HG03571 (cell line): Measurements from ENCODE around the gene LAMA4.

Experiments
- ATAC-seq: cut with Tn5 transposase; IDR thresholded peaks from one replicate; pipeline ENCODE4 v1.9.1; 2021; ENCODE audit not compliant: unreplicated experiment

Gene LAMA4

DNA sequence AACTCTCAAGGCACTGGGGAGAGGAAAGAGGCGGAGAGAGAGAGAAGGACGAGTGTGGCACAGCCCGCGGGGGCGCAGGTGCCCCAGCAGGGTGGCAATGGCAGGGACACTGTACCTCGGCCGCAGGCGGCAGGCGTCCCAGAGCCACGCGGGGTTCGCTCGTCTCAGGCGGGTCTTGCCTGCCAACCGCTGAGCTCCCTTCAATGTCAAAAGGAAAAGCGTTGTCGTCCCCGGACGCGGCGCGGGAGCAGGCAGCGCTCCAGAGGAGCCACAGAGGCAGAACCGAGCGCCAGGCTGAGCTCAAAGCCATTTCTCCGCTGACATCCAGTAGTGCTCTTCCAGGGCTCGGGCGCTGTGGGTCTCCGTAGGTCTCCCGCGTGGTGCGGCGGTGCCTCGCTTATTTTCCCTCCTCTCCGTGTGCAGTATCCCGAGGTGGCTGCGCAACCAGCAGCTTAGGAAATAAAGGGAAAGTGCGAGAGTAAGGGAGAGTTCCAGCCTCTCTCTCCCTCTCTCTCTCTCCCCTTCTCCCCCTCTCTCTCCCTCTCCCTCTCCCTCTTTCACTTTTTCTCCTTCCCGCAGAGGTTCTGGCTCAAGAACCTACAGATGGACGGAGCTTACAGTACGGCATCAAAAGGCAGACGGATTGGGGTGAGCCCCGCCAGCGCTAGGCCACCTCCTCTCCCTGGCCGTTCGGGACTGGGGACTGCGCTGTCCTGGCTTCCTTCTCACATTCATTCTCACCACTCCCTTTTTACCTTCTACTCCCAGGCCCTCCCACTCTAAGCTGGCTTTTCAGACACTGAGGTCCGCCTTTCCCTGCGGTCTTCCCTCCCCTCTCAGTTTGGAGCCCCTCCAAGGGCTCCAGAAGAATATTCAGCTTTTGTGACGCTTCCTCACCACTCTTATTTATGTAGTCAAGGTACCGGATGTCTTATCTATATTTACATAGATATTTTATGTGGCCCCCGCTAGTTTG, at the start of gene LAMA4:
Gene LAMA4 (minus strand): TSS at position 727 of the 976 bp plus-strand sequence. CDS start 417 bp downstream, at position 310.
- ATAC-seq: no peak

GRCh38 chr6:112302142-112302705, 47.9 kb upstream of the LAMA4 start:
- ATAC-seq: no peak

GRCh38 chr6:112300896-112301295, 46.5 kb upstream of the LAMA4 start:
- no peak for ATAC-seq

DNA sequence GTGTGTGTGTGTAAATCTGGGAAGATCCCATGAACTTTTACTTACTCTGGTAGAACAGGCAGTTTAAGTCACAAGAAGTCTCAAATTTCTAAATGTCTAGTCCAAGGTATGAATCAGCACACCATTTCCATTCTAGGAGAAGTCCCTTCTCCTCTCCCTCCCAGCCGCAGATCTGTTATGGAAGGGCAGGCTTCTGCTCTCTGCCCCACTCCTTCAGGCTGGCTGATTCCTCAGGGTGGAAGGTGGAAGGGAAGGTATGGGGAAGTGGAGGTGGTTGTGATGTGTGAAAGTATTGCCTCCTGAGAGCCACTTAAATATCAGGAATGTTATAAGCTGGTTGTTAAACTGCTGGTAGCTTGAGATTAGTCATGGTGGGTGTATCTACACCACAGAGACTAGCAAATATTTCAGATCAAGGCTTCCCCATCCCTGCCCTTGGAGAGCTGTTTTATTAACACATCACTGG, 44.5 kb upstream of the LAMA4 start:
- ATAC-seq: no peak

- no peak for ATAC-seq
Measured at GRCh38 chr6:112298021-112298745, 43.8 kb upstream of the LAMA4 start.

DNA sequence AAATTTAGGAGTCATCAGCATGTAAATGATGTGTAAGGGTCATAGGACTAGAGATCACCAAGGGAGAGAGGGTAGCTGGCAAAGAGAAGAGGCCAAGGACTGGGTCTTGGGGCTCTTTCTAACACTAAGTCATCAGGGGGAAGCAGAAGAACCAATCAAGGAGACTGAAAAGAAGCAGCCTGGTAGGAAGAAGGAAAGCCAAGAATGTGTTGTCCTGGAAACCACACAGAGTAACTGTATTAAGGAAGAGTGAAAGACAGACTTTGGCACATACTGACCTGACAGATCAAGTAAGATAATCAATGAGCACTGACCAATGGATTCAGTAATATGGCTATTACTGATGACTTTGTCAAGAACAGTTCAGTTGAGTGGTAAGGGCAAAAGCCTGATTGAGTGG, 42.3 kb upstream of the LAMA4 start:
- no peak for ATAC-seq

- ATAC-seq: no peak
Measured at GRCh38 chr6:112296122-112296521, 41.8 kb upstream of the LAMA4 start.

DNA sequence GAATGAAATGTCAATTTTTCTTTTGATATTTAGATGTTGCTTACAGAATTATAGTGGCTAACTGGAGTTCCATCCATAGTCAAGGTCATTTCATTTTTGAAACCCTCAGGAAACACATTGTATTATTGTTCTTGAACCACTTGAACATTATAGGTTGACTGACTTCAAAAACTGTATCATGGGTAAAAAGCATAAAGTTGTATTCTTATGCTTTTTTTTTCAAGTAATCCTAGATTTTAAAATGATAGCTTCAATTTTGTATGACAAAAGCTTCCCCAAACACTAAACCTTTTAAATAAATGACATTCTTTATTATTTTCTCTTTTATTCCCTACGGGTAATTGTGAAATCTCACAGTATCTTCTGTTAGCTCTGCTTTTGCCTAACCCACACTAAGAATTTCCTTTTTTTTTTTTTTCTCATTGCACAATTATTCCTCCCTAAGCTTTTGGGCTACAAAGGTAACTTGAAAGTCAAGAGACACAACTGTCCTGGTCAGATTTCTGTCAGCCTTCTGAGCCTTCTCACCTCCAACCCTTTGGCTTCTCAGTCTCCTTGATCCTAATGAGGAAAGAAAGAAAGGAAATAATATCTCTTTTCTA, 36.9 kb upstream of the LAMA4 start:
- no peak for ATAC-seq

GRCh38 chr6:112289038-112289566, 34.7 kb upstream of the LAMA4 start:
- ATAC-seq: no peak

DNA sequence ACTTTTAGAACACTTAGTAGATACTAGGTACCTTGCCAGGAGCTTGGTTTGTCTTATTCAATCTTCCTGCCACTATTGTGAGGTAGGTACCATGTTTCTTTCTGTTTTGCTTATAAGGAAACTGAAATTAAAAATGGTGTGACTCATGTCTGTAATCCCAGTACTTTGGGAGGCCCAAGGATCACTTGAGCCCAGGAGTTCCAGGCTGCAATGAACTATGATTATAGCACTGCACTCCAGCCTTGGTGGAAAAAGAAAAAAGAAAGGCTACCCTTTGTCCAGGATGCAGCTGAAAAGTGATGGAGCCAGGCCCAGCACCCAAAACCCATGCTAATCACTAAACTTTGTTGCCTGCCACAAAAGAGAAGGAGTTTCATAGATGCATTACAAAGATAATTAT, 34.1 kb upstream of the LAMA4 start:
- no peak for ATAC-seq

DNA sequence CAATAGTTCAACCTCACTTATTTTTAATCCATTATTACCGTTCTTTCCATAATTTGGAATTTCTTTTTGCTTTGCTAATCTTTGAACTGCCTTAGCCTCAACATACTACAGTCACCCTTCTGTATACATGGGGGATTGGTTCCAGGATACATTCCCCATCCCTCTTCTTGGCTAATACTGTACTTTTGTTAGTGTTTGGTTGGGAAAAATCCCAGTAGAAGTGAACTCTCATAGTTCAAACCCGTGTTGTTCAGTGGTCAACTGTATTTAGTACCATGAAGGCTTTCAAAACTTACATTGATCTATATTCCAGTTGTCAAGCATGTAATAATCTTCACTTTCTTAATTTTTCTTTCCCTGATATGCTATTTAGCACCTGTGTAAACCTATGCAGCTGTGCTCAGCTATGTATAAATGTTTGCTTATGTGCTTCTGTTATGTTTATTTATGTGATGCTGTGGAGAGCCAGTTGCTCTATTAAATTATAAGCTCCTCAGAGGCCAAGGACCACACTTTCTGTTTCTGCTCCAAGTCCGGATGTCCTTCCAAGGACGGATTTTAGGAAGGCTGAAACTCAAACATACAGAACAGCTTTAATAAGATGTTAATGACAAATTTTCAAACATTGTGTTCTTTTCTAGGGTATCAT, 33.3 kb upstream of the LAMA4 start:
- ATAC-seq: no peak

DNA sequence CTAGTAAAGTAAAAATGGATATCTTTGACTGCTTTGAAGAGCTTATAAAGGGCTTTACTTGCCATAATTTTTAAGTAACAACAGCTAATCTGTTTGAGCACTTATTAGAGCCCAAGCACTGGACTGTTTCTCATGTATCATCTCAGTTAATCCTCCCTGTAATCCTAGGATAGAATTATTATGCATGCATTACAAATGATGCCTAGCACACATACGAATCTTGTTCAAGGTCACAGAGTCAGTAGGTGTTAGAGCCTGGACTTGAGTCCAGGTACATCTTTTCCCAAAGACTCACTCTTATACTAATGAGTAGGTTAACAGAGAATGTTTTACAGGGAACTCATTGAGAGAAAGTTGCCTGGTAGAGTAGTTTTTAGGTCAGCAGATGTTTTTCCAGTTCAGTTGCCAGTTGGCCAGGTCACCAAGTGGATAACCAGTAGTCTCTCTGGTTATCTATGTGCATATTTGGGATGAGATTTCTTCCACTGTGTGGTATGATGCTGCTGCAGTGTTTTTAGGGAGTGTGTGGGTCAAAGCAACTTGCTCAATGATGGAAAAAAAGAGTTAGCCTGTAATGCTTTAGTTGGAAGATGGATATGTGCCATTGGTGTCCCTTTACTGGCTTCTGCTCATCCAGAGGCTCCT, 32.3 kb upstream of the LAMA4 start:
- no peak for ATAC-seq

DNA sequence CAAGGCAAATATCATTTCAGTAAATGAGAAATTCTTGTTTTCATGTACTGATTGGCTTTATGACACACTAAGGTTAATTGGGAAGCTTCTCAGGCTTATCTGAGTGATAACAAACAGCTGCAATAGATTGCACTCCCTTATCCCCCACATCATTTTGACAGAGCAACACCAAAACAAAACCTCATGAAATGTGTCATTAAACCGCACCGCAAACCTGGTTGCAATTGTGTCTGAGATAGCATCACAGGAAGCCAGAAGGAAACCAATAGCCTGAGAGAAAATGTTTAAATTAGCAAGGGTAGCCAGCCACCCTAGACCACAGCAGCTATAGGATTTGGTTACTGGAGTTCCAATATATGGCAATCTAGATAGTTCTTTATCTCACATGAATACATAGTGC, 31.6 kb upstream of the LAMA4 start:
- ATAC-seq: peak; percentile 59

GRCh38 chr6:112284603-112285002, 30.2 kb upstream of the LAMA4 start:
- ATAC-seq: no peak

GRCh38 chr6:112283621-112284020, 29.3 kb upstream of the LAMA4 start:
- ATAC-seq: no peak

DNA sequence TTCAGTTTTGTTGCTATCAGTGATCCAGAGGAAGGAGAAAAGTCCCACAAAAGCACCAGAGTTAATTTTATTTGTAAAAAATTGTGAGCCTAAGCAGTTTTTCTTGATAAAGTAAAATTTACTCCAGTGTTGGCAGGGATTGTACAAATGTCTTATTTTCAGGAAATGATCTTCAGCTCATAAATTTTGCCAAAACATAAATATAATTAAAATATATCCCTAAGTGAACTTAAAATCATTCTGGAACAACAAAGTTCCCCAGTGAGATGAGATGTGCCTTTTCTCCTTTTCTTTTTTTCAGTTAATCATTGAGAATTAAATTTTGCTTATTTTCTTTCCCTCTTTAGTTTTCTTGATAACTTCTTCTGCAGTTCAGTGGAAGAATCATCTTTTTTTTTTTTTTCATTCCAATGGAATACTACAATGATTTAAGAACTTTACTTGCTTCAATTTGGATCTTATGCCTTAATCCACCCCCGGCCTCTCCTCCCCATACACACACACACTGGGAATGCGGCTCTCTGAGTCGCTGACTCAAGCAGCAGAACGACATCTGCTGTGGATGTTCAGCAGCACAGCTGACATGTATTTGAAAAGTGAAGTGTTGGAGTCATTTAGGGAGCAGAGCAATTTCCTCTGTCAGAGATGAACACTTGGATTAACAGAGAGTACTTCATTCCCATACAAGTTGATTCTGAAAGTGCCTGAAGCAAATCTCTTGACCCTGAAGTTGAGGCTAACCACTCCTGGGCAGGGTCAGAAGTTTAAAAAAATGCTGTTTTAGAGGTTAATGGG, 27.7 kb upstream of the LAMA4 start:
- ATAC-seq: no peak

GRCh38 chr6:112279031-112279935, 24.9 kb upstream of the LAMA4 start:
- no peak for ATAC-seq

- no peak for ATAC-seq
Measured at GRCh38 chr6:112275365-112275764, 21.0 kb upstream of the LAMA4 start.
